ENCODE results near the gene TMEM106B.
"Not testable (repeated sequence)": the region's sequence is repeated elsewhere in the genome, so short reads cannot be mapped to it uniquely, and the experiment has no call there.

GRCh38 chr7:12169981-12170820 lies 40.9 kb upstream of the TMEM106B start:
- TF ChIP-seq, protein P1, sequence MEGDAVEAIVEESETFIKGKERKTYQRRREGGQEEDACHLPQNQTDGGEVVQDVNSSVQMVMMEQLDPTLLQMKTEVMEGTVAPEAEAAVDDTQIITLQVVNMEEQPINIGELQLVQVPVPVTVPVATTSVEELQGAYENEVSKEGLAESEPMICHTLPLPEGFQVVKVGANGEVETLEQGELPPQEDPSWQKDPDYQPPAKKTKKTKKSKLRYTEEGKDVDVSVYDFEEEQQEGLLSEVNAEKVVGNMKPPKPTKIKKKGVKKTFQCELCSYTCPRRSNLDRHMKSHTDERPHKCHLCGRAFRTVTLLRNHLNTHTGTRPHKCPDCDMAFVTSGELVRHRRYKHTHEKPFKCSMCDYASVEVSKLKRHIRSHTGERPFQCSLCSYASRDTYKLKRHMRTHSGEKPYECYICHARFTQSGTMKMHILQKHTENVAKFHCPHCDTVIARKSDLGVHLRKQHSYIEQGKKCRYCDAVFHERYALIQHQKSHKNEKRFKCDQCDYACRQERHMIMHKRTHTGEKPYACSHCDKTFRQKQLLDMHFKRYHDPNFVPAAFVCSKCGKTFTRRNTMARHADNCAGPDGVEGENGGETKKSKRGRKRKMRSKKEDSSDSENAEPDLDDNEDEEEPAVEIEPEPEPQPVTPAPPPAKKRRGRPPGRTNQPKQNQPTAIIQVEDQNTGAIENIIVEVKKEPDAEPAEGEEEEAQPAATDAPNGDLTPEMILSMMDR (IDR thresholded peaks at IDR 0.05) = not testable (repeated sequence)
- TF ChIP-seq POLR2A (IDR thresholded peaks at IDR 0.05) = not testable (repeated sequence)
